HepG2 (cell line): ENCODE measurements around the gene NSUN2. TPM values are rescaled to one million over a fixed set of nuclear protein-coding genes. Genes with fewer than 3 reads are reported as not detected.

Experiments
- ATAC-seq: fragments of 200-7000 bp; cut with Tn5 transposase; 3 replicates; pipeline ENCODE4 v1.9.1; 2020; ENCODE audit warnings: mild to moderate bottlenecking, moderate library complexity
- BruUV-seq: library from RNA; stranded (reverse); fragments of 400-500 nt; replicated peaks from 2 replicates; lab custom pipeline; 2021; lab: Mats Ljungman, UMichigan
- CTCF ChIA-PET: fragments of 300-600 bp; formaldehyde crosslinking; extraction: SDS; loops from one replicate; lab custom pipeline; 2021; ENCODE audit warnings: low total read pairs, inconsistent platforms, low intra/inter-chr PET ratio; lab: Yijun Ruan, JAX
- POLR2A ChIA-PET: fragments of 350-600 bp; sonication (Branson Sonifier 250); formaldehyde crosslinking; loops from one replicate; lab custom pipeline; 2020; ENCODE audit warnings: antibody characterized with exemption, inconsistent platforms; lab: Yijun Ruan, JAX
- DNase-seq: peaks from one replicate; pipeline ENCODE4 v3.0.0-alpha.2; 2015; ENCODE audit warnings: low spot score
- FAIRE-seq: peaks from 3 replicates; lab custom pipeline; 2011; peaks lifted over from hg19 to GRCh38; lab: Jason Lieb, UNC
- H2AFZ ChIP-seq: one replicate; pipeline ENCODE4 v1.6.1; 2011; ENCODE audit warnings: low read length, inconsistent platforms
- H3K27ac ChIP-seq: fragments of 300-600 bp; 3 replicates; pipeline ENCODE4 v1.8.0; 2011; ENCODE audit warnings: mixed run types, mild to moderate bottlenecking, mixed read lengths, low read length, inconsistent platforms; ENCODE audit not compliant: insufficient read depth; ENCODE audit errors: extremely low read length
- H3K27me3 ChIP-seq, 2 experiments: fragments of 200-600 bp in 1 of 2; 2 replicates in 1 of 2; 3 replicates in 1 of 2; pipeline versions ENCODE4 v1.6.0 to v1.8.0; 2011; ENCODE audit warnings: low read length in 2 of 2, mild to moderate bottlenecking in 2 of 2, moderate library complexity in 2 of 2, inconsistent platforms in 1 of 2; ENCODE audit not compliant: insufficient read depth in 2 of 2, control insufficient read depth in 1 of 2
- H3K36me3 ChIP-seq, 2 experiments: fragments of 200-600 bp in 1 of 2; replicated peaks in 1 of 2; 2 replicates in 1 of 2; 3 replicates in 1 of 2; pipeline versions ENCODE4 v1.5.1 to v1.8.0; 2011; ENCODE audit warnings: low read length in 2 of 2, inconsistent platforms in 1 of 2; ENCODE audit not compliant: insufficient read depth in 2 of 2, control insufficient read depth in 1 of 2
- H3K4me1 ChIP-seq: 2 replicates; pipeline ENCODE4 v1.5.1; 2012; ENCODE audit warnings: low read length, inconsistent platforms; ENCODE audit not compliant: insufficient read depth
- H3K4me2 ChIP-seq: 2 replicates; pipeline ENCODE4 v1.6.0; 2011; ENCODE audit warnings: low read depth, low read length, inconsistent platforms
- H3K4me3 ChIP-seq, 3 experiments: fragments of 200-600 bp in 1 of 3; sonication (generic), shearing (Covaris generic) in 1 of 3; replicated peaks in 1 of 3; 2 replicates each; pipeline ENCODE4 v1.5.1; 2011 to 2016; ENCODE audit warnings: low read length in 3 of 3, inconsistent platforms in 2 of 3, low read depth in 2 of 3, mild to moderate bottlenecking in 2 of 3, control low read depth in 1 of 3, mixed read lengths in 1 of 3; ENCODE audit not compliant: insufficient read depth in 1 of 3
- H3K79me2 ChIP-seq: one replicate; pipeline ENCODE4 v1.6.1; 2011; ENCODE audit warnings: low read length, inconsistent platforms; ENCODE audit not compliant: insufficient read depth
- H3K9ac ChIP-seq: 2 replicates; pipeline ENCODE4 v1.6.0; 2011; ENCODE audit warnings: mild to moderate bottlenecking, low read depth, low read length, inconsistent platforms; ENCODE audit not compliant: insufficient read depth
- H3K9me3 ChIP-seq: 2 replicates; pipeline ENCODE4 v1.5.1; 2012; ENCODE audit warnings: mild to moderate bottlenecking, low read length
- H4K20me1 ChIP-seq: 2 replicates; pipeline ENCODE4 v1.6.0; 2011; ENCODE audit warnings: inconsistent platforms, mild to moderate bottlenecking, low read length, moderate library complexity; ENCODE audit not compliant: insufficient read depth
- CSRNP1 ChIP-seq: sonication (generic); formaldehyde crosslinking; IDR thresholded peaks from 2 replicates; pipeline ENCODE4 v1.8.1; 2023; ENCODE audit warnings: mild to moderate bottlenecking, missing genetic modification reagents
- DMAP1 ChIP-seq: IDR thresholded peaks from 2 replicates; pipeline ENCODE4 v1.6.1; 2016
- FOXA1 ChIP-seq, 2 experiments: fragments of 450-650 bp in 1 of 2; sonication (generic) in 1 of 2; formaldehyde crosslinking in 1 of 2; IDR thresholded peaks; 2 replicates each; pipeline versions ENCODE4 v1.4.0 to v1.6.1; 2016 to 2020; ENCODE audit warnings: missing genetic modification reagents in 1 of 2
- MLX ChIP-seq: IDR thresholded peaks from 2 replicates; pipeline ENCODE4 v1.6.1; 2016
- PCBP1 ChIP-seq: fragments of 200-400 bp; formaldehyde crosslinking; IDR thresholded peaks from 2 replicates; pipeline ENCODE4 v1.6.1; 2017; ENCODE audit warnings: mild to moderate bottlenecking, low read depth, low read length, borderline replicate concordance
- TOE1 ChIP-seq: sonication (generic); formaldehyde crosslinking; IDR thresholded peaks from 2 replicates; pipeline ENCODE4 v1.4.0; 2020; ENCODE audit warnings: mild to moderate bottlenecking, missing genetic modification reagents
- ZFYVE20 ChIP-seq: sonication (generic); formaldehyde crosslinking; IDR thresholded peaks from 2 replicates; pipeline ENCODE4 v1.8.0; 2023; ENCODE audit warnings: low read depth, mild to moderate bottlenecking, moderate library complexity, missing genetic modification reagents, borderline replicate concordance
- ZGPAT ChIP-seq: IDR thresholded peaks from 2 replicates; pipeline ENCODE4 v1.6.1; 2016; ENCODE audit warnings: mild to moderate bottlenecking
- ZNF12 ChIP-seq: sonication (generic); formaldehyde crosslinking; IDR thresholded peaks from 2 replicates; pipeline ENCODE4 v1.5.0; 2020; ENCODE audit warnings: missing genetic modification reagents
- ZNF20 ChIP-seq: sonication (generic); formaldehyde crosslinking; IDR thresholded peaks from 2 replicates; pipeline ENCODE4 v1.4.0; 2020; ENCODE audit warnings: mild to moderate bottlenecking, moderate library complexity, missing genetic modification reagents
- ZNF317 ChIP-seq: sonication (generic); formaldehyde crosslinking; IDR thresholded peaks from 2 replicates; pipeline ENCODE4 v1.5.0; 2020; ENCODE audit warnings: mild to moderate bottlenecking, missing genetic modification reagents
- ZNF33A ChIP-seq: sonication (generic); formaldehyde crosslinking; IDR thresholded peaks from 2 replicates; pipeline ENCODE4 v1.5.1; 2020; ENCODE audit warnings: missing genetic modification reagents, mild to moderate bottlenecking, moderate library complexity, borderline replicate concordance
- ZNF496 ChIP-seq: sonication (generic); formaldehyde crosslinking; IDR thresholded peaks from 2 replicates; pipeline ENCODE4 v1.8.1; 2023; ENCODE audit warnings: mild to moderate bottlenecking, moderate library complexity, missing genetic modification reagents; ENCODE audit not compliant: insufficient replicate concordance
- ZNF660 ChIP-seq: sonication (generic); formaldehyde crosslinking; IDR thresholded peaks from 2 replicates; pipeline ENCODE4 v1.5.1; 2020; ENCODE audit warnings: mild to moderate bottlenecking, low read depth, missing genetic modification reagents, borderline replicate concordance
- ZNF775 ChIP-seq: sonication (generic); formaldehyde crosslinking; IDR thresholded peaks from 2 replicates; pipeline ENCODE4 v1.4.0; 2020; ENCODE audit warnings: missing genetic modification reagents, mild to moderate bottlenecking, moderate library complexity, borderline replicate concordance
- ZNF878 ChIP-seq: sonication (generic); formaldehyde crosslinking; IDR thresholded peaks from 2 replicates; pipeline ENCODE4 v1.8.1; 2023; ENCODE audit warnings: mild to moderate bottlenecking, missing genetic modification reagents, moderate library complexity
- ZNF883 ChIP-seq: sonication (generic); formaldehyde crosslinking; IDR thresholded peaks from 2 replicates; pipeline ENCODE4 v1.5.1; 2020; ENCODE audit warnings: mild to moderate bottlenecking, missing genetic modification reagents; ENCODE audit errors: not compliant biosample characterization
- WGBS: methylation state at CpG from one replicate; pipeline ENCODE4 v1.1.6; 2017; ENCODE audit warnings: low lambda C conversion rate; 5-methylcytosine and 5-hydroxymethylcytosine counted together
- in situ Hi-C: cut with HindIII; loops from 2 replicates; pipeline ENCODE4 v1.10.0; 2017; ENCODE audit warnings: low pct_unique_long_range_greater_than_20kb; ENCODE audit not compliant: extremely low pct_ligation_motif_present
- intact Hi-C: fragments of 100-400 bp; cut with micrococcal nuclease; formaldehyde crosslinking; loops from one replicate; pipeline ENCODE4 v1.10.0; 2022; ENCODE audit not compliant: unreplicated experiment
- polyA plus RNA-seq, 8 experiments: library from polyadenylated mRNA; depleted of rRNA in 3 of 8; stranded (reverse) in 7 of 8; unstranded in 1 of 8; fragments of >200 nt; fragmentation: Illumina TruSeq in 4 of 8; extraction: Trizol in 4 of 8; gene quantifications; 2 replicates each; pipeline versions ENCODE4 v1.2.1 to v1.2.3, GENCODE V29; 2011 to 2016; ENCODE audit warnings: low read depth in 4 of 8, missing spikeins in 1 of 8, mixed read lengths in 1 of 8; ENCODE audit not compliant: insufficient read depth in 1 of 8
- total RNA-seq, 5 experiments: library from RNA; depleted of rRNA; stranded (reverse); fragments of >200 nt; fragmentation: Illumina TruSeq; extraction: Trizol; gene quantifications; 2 replicates each; pipeline ENCODE4 v1.2.3, GENCODE V29; 2016; ENCODE audit warnings: low read depth in 1 of 5
- TF ChIP-seq, protein P1 (sequence below): sonication (generic); formaldehyde crosslinking; IDR thresholded peaks from 2 replicates; pipeline ENCODE4 v1.5.0; 2020; ENCODE audit warnings: missing genetic modification reagents, mild to moderate bottlenecking, borderline replicate concordance

The NSUN2 gene
- total and polyA plus RNA-seq, 2 of the 13 experiments (the other 11 are each of a cell fraction or from before 2014, with no cell fraction given) = 51.7 to 69.1 TPM

- no peak for FAIRE-seq
- H3K9ac ChIP-seq = no peak overlapping the region
- BruUV-seq = no TSS peak
- POLR2A ChIA-PET = no interaction called here
- no peak for ATAC-seq
- H3K4me2 ChIP-seq = no peak overlapping the region
- WGBS = 17% methylated on average over 3 of the region's 5 CpGs
- H2AFZ ChIP-seq = no peak overlapping the region
- no peaks in the 10 kb centered on the region for H3K9me3 ChIP-seq
- H3K4me1 ChIP-seq = no peaks in the 10 kb centered on the region
- H3K36me3 ChIP-seq = no peaks in the 10 kb centered on the region
- H3K79me2 ChIP-seq = no peaks in the 10 kb centered on the region
- no peaks in the 10 kb centered on the region for H4K20me1 ChIP-seq
- no peak overlapping the region for H3K4me3 ChIP-seq
- no peak for DNase-seq
- intact Hi-C loops (no loop called here), in situ Hi-C loops (no loop called here)
- CTCF ChIA-PET = no interaction called here
- peaks cover 1 to 2% of the 10 kb centered on the region in 2 experiments; a peak in 4 of 5 replicates for H3K27me3 ChIP-seq
- H3K27ac ChIP-seq = no peak overlapping the region
- TF ChIP-seq CSRNP1 (CRISPR knock-in tag) (no peak), ZNF878 (CRISPR knock-in tag) (no peak), ZNF883 (CRISPR knock-in tag) (no peak), DMAP1 (CRISPR knock-in tag) (no peak), ZGPAT (CRISPR knock-in tag) (no peak), MLX (CRISPR knock-in tag) (no peak), ZNF20 (no peak), PCBP1 (no peak), ZNF660 (CRISPR knock-in tag) (no peak), ZNF12 (CRISPR knock-in tag) (no peak), FOXA1 (IDR thresholded peaks at IDR 0.05) (no peak), FOXA1 (CRISPR knock-in tag; IDR thresholded peaks at IDR 0.05) (no peak), ZNF775 (CRISPR knock-in tag) (no peak), ZFYVE20 (CRISPR knock-in tag) (no peak), ZNF33A (CRISPR knock-in tag) (no peak), TOE1 (CRISPR knock-in tag) (no peak), ZNF496 (CRISPR knock-in tag) (no peak), ZNF317 (CRISPR knock-in tag) (no peak)
- TF ChIP-seq, protein P1, sequence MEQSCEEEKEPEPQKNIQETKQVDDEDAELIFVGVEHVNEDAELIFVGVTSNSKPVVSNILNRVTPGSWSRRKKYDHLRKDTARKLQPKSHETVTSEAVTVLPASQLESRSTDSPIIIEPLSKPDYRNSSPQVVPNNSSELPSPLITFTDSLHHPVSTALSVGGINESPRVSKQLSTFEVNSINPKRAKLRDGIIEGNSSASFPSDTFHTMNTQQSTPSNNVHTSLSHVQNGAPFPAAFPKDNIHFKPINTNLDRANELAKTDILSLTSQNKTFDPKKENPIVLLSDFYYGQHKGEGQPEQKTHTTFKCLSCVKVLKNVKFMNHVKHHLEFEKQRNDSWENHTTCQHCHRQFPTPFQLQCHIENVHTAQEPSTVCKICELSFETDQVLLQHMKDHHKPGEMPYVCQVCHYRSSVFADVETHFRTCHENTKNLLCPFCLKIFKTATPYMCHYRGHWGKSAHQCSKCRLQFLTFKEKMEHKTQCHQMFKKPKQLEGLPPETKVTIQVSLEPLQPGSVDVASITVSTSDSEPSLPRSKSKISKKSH (CRISPR knock-in tag) = no peak
These were observed 46.2 kb downstream of the NSUN2 start for GRCh38 chr5:6586647-6587042.
